ENCODE measurements around the gene LYPD6.

LYPD6 gene

DNA sequence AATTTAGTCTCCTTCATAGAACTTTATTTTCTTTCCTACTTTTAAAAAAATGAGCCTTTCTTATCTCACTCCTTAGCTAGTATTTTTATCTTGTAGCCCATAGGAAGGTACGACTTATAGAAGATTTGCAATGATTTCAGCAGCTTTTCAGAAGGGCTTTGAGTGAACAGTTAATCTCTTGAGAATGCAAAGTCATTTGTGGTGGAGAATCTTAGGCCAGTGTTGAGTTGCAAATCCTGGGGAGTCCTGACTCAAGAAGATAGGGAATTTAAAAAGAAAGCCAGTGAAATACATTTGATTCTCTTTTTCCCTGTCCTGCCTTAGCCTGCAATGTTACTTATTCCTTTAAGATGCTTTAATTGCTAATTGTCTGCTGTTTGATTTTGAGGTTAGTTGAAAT, 33.6 kb downstream of the LYPD6 start:
- TF ChIP-seq CTCF (conservative IDR thresholded peaks at IDR 0.05; ENCODE audit: low read depth, low read length) = no peak
- no peak overlapping the region for H3K4me3 ChIP-seq (ENCODE audit: low read length)
- DNase-seq (ENCODE audit: low read depth) = peak; percentile 75

GRCh38 chr2:149364839-149365238, 34.5 kb downstream of the LYPD6 start:
- no peak for TF ChIP-seq CTCF (conservative IDR thresholded peaks at IDR 0.05; ENCODE audit: low read depth, low read length)
- DNase-seq (ENCODE audit: low read depth) = no peak
- H3K4me3 ChIP-seq (ENCODE audit: low read length) = no peak overlapping the region

DNA sequence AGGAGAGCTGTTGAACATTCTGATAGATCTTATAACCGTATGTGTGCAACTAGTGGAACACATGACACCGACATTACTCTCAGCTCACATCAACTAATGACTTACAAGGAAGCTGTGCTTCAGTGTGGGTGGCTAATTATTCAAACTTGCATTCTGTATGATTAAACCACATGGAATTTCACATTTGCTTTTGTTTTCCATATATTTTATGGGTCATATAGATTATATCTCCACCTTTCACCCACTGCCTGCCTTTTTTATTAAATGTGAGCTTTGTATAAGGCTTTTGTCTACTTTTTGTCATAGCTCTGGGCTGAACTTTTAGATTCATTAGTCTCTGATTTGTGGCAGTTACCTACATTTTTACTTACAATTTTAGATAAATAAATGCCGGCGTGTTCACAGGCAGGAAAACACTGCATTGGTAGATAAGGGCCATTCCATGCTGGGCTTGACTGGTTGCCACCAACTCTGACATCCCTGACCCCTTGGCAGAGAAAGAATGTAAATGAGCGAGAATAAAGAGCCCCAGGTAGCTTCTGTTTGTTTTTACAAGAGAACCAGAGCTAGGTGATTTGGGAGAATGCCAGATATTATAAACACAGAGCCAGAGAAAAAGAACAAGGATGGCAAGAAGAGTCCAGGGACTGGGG, 35.7 kb downstream of the LYPD6 start:
- DNase-seq (ENCODE audit: low read depth) = peak; percentile 87
- TF ChIP-seq CTCF (conservative IDR thresholded peaks at IDR 0.05; ENCODE audit: low read depth, low read length) = no peak
- no peak overlapping the region for H3K4me3 ChIP-seq (ENCODE audit: low read length)

DNA sequence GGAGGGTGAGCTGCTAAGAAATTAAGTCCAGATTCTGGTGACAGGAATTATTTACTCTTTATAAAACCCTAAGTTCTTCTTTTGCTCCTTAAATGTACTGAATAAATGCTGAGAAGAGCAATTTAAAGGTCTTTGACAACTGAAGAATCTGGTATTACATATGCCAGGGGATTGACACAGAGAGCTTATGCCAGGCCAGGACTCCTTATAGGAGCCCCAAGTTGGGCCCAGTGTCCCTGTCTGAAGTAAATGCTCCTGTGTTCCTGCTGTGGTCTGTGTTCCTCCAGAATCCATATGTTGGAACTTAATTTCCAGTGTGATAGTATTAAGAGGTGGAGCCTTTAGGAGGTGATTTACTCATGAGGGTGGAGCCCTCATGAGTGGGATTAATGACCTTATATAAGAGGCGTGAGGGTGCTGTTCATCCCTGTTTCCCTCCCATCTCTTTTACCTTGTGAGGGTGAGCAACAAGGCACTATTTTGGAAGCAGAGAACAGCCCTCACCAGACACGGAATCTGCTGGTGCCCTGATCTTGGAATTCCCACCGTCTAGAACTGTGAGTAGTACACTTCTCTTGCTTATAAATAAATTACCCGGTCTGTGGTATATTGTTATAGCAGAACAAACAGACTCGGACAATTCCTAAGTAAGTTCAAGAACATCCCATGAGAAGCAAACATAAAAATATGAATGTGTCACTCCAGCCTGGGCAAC, 39.8 kb downstream of the LYPD6 start:
- no peak for DNase-seq (ENCODE audit: low read depth)
- TF ChIP-seq CTCF (conservative IDR thresholded peaks at IDR 0.05; ENCODE audit: low read depth, low read length) = no peak

GRCh38 chr2:149371476-149371875, 41.1 kb downstream of the LYPD6 start:
- DNase-seq (ENCODE audit: low read depth) = no peak
- TF ChIP-seq CTCF (conservative IDR thresholded peaks at IDR 0.05; ENCODE audit: low read depth, low read length) = no peak
- no peak overlapping the region for H3K4me3 ChIP-seq (ENCODE audit: low read length)

More for the DNA sequence above, 39.8 kb downstream of the LYPD6 start:
- H3K4me3 ChIP-seq (ENCODE audit: low read length) = no peak overlapping the region

GRCh38 chr2:149375801-149376361, 45.5 kb downstream of the LYPD6 start:
- no peak for DNase-seq (ENCODE audit: low read depth)
- H3K4me3 ChIP-seq (ENCODE audit: low read length) = no peak overlapping the region
- TF ChIP-seq CTCF (conservative IDR thresholded peaks at IDR 0.05; ENCODE audit: low read depth, low read length) = no peak

GRCh38 chr2:149380205-149380604, 49.8 kb downstream of the LYPD6 start:
- no peak for TF ChIP-seq CTCF (conservative IDR thresholded peaks at IDR 0.05; ENCODE audit: low read depth, low read length)
- no peak for DNase-seq (ENCODE audit: low read depth)
- H3K4me3 ChIP-seq (ENCODE audit: low read length) = no peak overlapping the region
